CD14-positive monocyte (primary cell): ENCODE measurements around the gene SYNCRIP. TPM values are rescaled to one million over a fixed set of nuclear protein-coding genes. Genes with fewer than 3 reads are reported as not detected.
A peak's percentile ranks its signal among the peaks of the same experiment; 100 is the strongest.

Source experiments
- DNase-seq, 3 donors: peaks; one replicate each; pipeline ENCODE4 v3.0.0-alpha.2; 2011 to 2022
- H2AFZ ChIP-seq: 2 replicates; pipeline ENCODE4 v1.6.0; 2012; ENCODE audit warnings: mild to moderate bottlenecking, low read depth, low read length, inconsistent platforms; ENCODE audit not compliant: insufficient read depth, poor library complexity, severe bottlenecking
- H3K27ac ChIP-seq, 2 donors: 1 replicate in 1 of 2; 2 replicates in 1 of 2; pipeline ENCODE4 v1.5.1; 2012 to 2013; ENCODE audit warnings: low read length in 2 of 2, control low read depth in 1 of 2, inconsistent platforms in 1 of 2, low read depth in 1 of 2, mild to moderate bottlenecking in 1 of 2
- H3K27me3 ChIP-seq, 2 donors: one replicate each; pipeline versions ENCODE4 v1.6.0 to v1.6.1; 2011 to 2013; ENCODE audit warnings: low read length in 2 of 2; ENCODE audit not compliant: control insufficient read depth in 2 of 2, insufficient read depth in 2 of 2
- H3K36me3 ChIP-seq, 2 donors: replicated peaks in 1 of 2; 1 replicate in 1 of 2; 2 replicates in 1 of 2; pipeline versions ENCODE4 v1.5.1 to v1.6.1; 2012 to 2013; ENCODE audit warnings: low read length in 2 of 2, control low read depth in 1 of 2, inconsistent platforms in 1 of 2, mild to moderate bottlenecking in 1 of 2; ENCODE audit not compliant: insufficient read depth in 2 of 2, control insufficient read depth in 1 of 2
- H3K4me1 ChIP-seq, 2 donors: 1 replicate in 1 of 2; 2 replicates in 1 of 2; pipeline versions ENCODE4 v1.5.1 to v1.6.1; 2012 to 2013; ENCODE audit warnings: low read length in 2 of 2, control low read depth in 1 of 2, inconsistent platforms in 1 of 2, mild to moderate bottlenecking in 1 of 2, moderate library complexity in 1 of 2; ENCODE audit not compliant: insufficient read depth in 2 of 2, control insufficient read depth in 1 of 2
- H3K4me2 ChIP-seq: replicated peaks from 2 replicates; pipeline ENCODE3; 2012; ENCODE audit warnings: low read length, moderate library complexity, mild to moderate bottlenecking; ENCODE audit not compliant: poor library complexity, severe bottlenecking; ENCODE audit errors: extremely low read depth
- H3K4me3 ChIP-seq, 3 experiments: fragments of 200-600 bp in 1 of 3; sonication (generic) in 1 of 3; replicated peaks in 1 of 3; 1 replicate in 2 of 3; 2 replicates in 1 of 3; pipeline ENCODE4 v1.5.1; 2011 to 2013; ENCODE audit warnings: low read length in 3 of 3, mild to moderate bottlenecking in 3 of 3, control low read depth in 2 of 3, low read depth in 2 of 3, inconsistent platforms in 1 of 3, moderate library complexity in 1 of 3
- H3K79me2 ChIP-seq: 2 replicates; pipeline ENCODE4 v1.6.0; 2012; ENCODE audit warnings: mild to moderate bottlenecking, control low read depth, inconsistent platforms, low read length, moderate library complexity; ENCODE audit not compliant: insufficient read depth
- H3K9ac ChIP-seq: 2 replicates; pipeline ENCODE4 v1.6.0; 2017; ENCODE audit warnings: low read length, mild to moderate bottlenecking; ENCODE audit not compliant: insufficient read depth, poor library complexity, severe bottlenecking
- H3K9me3 ChIP-seq, 2 donors: replicated peaks in 1 of 2; 1 replicate in 1 of 2; 2 replicates in 1 of 2; pipeline versions ENCODE4 v1.5.1 to v1.6.1; 2012 to 2013; ENCODE audit warnings: low read length in 2 of 2, control low read depth in 1 of 2; ENCODE audit not compliant: control insufficient read depth in 1 of 2, insufficient read depth in 1 of 2
- H4K20me1 ChIP-seq: 2 replicates; pipeline ENCODE4 v1.6.0; 2012; ENCODE audit warnings: mild to moderate bottlenecking, low read length, control low read depth, moderate library complexity; ENCODE audit not compliant: insufficient read depth
- H3K27ac Mint-ChIP-seq, 7 donors: one replicate each; pipeline ENCODE4 v1.8.0; 2020; ENCODE audit warnings: mild to moderate bottlenecking in 7 of 7, mixed read lengths in 7 of 7, moderate library complexity in 6 of 7, inconsistent platforms in 2 of 7
- H3K27me3 Mint-ChIP-seq, 3 donors: one replicate each; pipeline ENCODE4 v1.8.0; 2021 to 2022; ENCODE audit warnings: low read depth in 3 of 3, mild to moderate bottlenecking in 3 of 3, mixed read lengths in 3 of 3, moderate library complexity in 3 of 3, inconsistent platforms in 1 of 3
- H3K36me3 Mint-ChIP-seq, 2 donors: one replicate each; pipeline ENCODE4 v1.8.0; 2020; ENCODE audit warnings: mixed read lengths in 2 of 2, inconsistent platforms in 1 of 2, mild to moderate bottlenecking in 1 of 2
- H3K4me1 Mint-ChIP-seq: one replicate; pipeline ENCODE4 v1.8.0; 2020; ENCODE audit warnings: mild to moderate bottlenecking, mixed read lengths
- H3K4me3 Mint-ChIP-seq, 2 donors: one replicate each; pipeline ENCODE4 v1.8.0; 2020; ENCODE audit warnings: mild to moderate bottlenecking in 2 of 2, mixed read lengths in 2 of 2, moderate library complexity in 1 of 2
- H3K9me3 Mint-ChIP-seq, 7 donors: one replicate each; pipeline ENCODE4 v1.8.0; 2020 to 2022; ENCODE audit warnings: mixed read lengths in 7 of 7, mild to moderate bottlenecking in 6 of 7, moderate library complexity in 6 of 7, inconsistent platforms in 2 of 7
- CTCF ChIP-seq: fragments of 200-600 bp; IDR thresholded peaks from one replicate; pipeline ENCODE4 v1.8.0; 2022; ENCODE audit warnings: antibody characterized with exemption, mild to moderate bottlenecking
- WGBS: methylation state at CpG from one replicate; pipeline ENCODE4 v1.1.5; 2013; ENCODE audit warnings: missing lambda C conversion rate; ENCODE audit not compliant: insufficient coverage; 5-methylcytosine and 5-hydroxymethylcytosine counted together
- intact Hi-C, 2 donors: fragments of 100-400 bp; cut with micrococcal nuclease; formaldehyde crosslinking; loops; one replicate each; pipeline versions ENCODE4 v1.15.0 to v1.15.1; 2023
- polyA plus RNA-seq, 3 donors: library from polyadenylated mRNA; depleted of rRNA in 1 of 3; unstranded in 2 of 3; stranded (reverse) in 1 of 3; fragments of 300-500 nt in 2 of 3; fragments of >200 nt in 1 of 3; fragmentation: Illumina TruSeq in 2 of 3; gene quantifications; 1 replicate in 2 of 3; 2 replicates in 1 of 3; pipeline ENCODE4 v1.2.3, GENCODE V29; 2012 to 2021

The SYNCRIP gene
- polyA plus RNA-seq, 3 donors, result 11.1 to 41.4 (median 36.6) TPM

- Mint-ChIP-seq H3K9me3 (peaks cover 8 to 29% (median 21%) of the 10 kb centered on the region in 7 donors), H3K4me1 (peaks cover 10% of the 10 kb centered on the region), H3K36me3 (peaks cover 18 to 30% of the 10 kb centered on the region in 2 donors), H3K27me3 (peaks cover 0 to 1% (median 0%) of the 10 kb centered on the region in 3 donors), H3K4me3 (no peak overlapping the region), H3K27ac (peak overlapping the region in 2 of 7 donors; percentile 17 to 21)
- no peak overlapping the region for H3K4me3 ChIP-seq
- no peak for DNase-seq
- H4K20me1 ChIP-seq, result peaks cover 69% of the 10 kb centered on the region
- intact Hi-C loops, result no loop called here
- H3K79me2 ChIP-seq, result peaks cover 98% of the 10 kb centered on the region
- H2AFZ ChIP-seq, result no peak overlapping the region
- peaks cover 6 to 31% of the 10 kb centered on the region in 2 donors for H3K36me3 ChIP-seq
- no peaks in the 10 kb centered on the region for H3K9me3 ChIP-seq
- no peak overlapping the region for H3K4me2 ChIP-seq
- peak overlapping the region in 1 of 2 donors; percentile 8 for H3K27ac ChIP-seq
- H3K9ac ChIP-seq, result no peak overlapping the region
- TF ChIP-seq CTCF, result no peak
- WGBS, result 95% methylated on average over 4 of the region's 5 CpGs
- H3K27me3 ChIP-seq, result no peaks in the 10 kb centered on the region
- H3K4me1 ChIP-seq, result peaks cover 9 to 12% of the 10 kb centered on the region in 2 donors
Observed at GRCh38 chr6:85580118-85580877, 62.4 kb downstream of the SYNCRIP start.

GRCh38 chr6:85579581-85579980 is 63.1 kb downstream of the SYNCRIP start:
- TF ChIP-seq CTCF, result no peak
- Histone ChIP-seq H3K79me2 (peaks cover 98% of the 10 kb centered on the region), H3K9ac (no peak overlapping the region), H3K9me3 (no peaks in the 10 kb centered on the region), H3K36me3 (peaks cover 6 to 31% of the 10 kb centered on the region in 2 donors), H3K4me2 (no peak overlapping the region), H3K4me3 (no peak overlapping the region), H3K27ac (no peak overlapping the region), H3K27me3 (no peaks in the 10 kb centered on the region), H4K20me1 (peaks cover 76% of the 10 kb centered on the region), H2AFZ (no peak overlapping the region), H3K4me1 (peaks cover 9 to 12% of the 10 kb centered on the region in 2 donors)
- WGBS, result 91% methylated on average over 3 of the region's 4 CpGs
- intact Hi-C loops, result no loop called here
- H3K27me3 Mint-ChIP-seq, result peaks cover 0 to 2% (median 1%) of the 10 kb centered on the region in 3 donors
- peaks cover 12% of the 10 kb centered on the region for H3K4me1 Mint-ChIP-seq
- H3K27ac Mint-ChIP-seq, result peak overlapping the region in 3 of 7 donors; percentile 11 to 22 (median 17)
- peaks cover 19 to 30% of the 10 kb centered on the region in 2 donors for H3K36me3 Mint-ChIP-seq
- DNase-seq, result no peak
- H3K4me3 Mint-ChIP-seq, result no peak overlapping the region
- H3K9me3 Mint-ChIP-seq, result peaks cover 8 to 24% (median 19%) of the 10 kb centered on the region in 7 donors
